Psoas muscle (tissue), 8 donors: ENCODE data around the gene VPS37B. TPM values are rescaled to one million over a fixed set of nuclear protein-coding genes. Genes with fewer than 3 reads are reported as not detected.

Experiments
- ATAC-seq, 4 donors: fragments of 200-7000 bp; cut with Tn5 transposase; one replicate each; pipeline ENCODE4 v1.9.1; 2020; ENCODE audit warnings: moderate library complexity in 3 of 4, mild to moderate bottlenecking in 2 of 4
- DNase-seq, 2 donors: peaks; one replicate each; pipeline ENCODE4 v3.0.0-alpha.2; 2020
- H3K27ac ChIP-seq: fragments of 200-600 bp; one replicate; pipeline ENCODE4 v1.8.0; 2022
- H3K27me3 ChIP-seq, 3 donors: fragments of 200-600 bp in 1 of 3; one replicate each; pipeline versions ENCODE4 v1.6.1 to v1.8.0; 2013 to 2022; ENCODE audit warnings: low read length in 2 of 3, mild to moderate bottlenecking in 2 of 3, moderate library complexity in 1 of 3; ENCODE audit not compliant: insufficient read depth in 3 of 3
- H3K36me3 ChIP-seq, 2 donors: fragments of 200-600 bp in 1 of 2; one replicate each; pipeline versions ENCODE4 v1.6.1 to v1.8.0; 2013 to 2022; ENCODE audit warnings: low read depth in 1 of 2, mild to moderate bottlenecking in 1 of 2, moderate library complexity in 1 of 2; ENCODE audit not compliant: insufficient read depth in 1 of 2
- H3K4me1 ChIP-seq: fragments of 200-600 bp; one replicate; pipeline ENCODE4 v1.8.0; 2022
- H3K4me3 ChIP-seq: fragments of 200-600 bp; one replicate; pipeline ENCODE4 v1.8.0; 2022; ENCODE audit warnings: mild to moderate bottlenecking
- H3K9me3 ChIP-seq: fragments of 200-600 bp; one replicate; pipeline ENCODE4 v1.8.0; 2022
- WGBS, 3 donors: extraction: QIAGEN DNeasy Blood & Tissue Kit; methylation state at CpG; one replicate each; pipeline versions ENCODE4 v1.1.6 to v1.1.7; 2013; 5-methylcytosine and 5-hydroxymethylcytosine counted together
- intact Hi-C, 2 donors: fragments of 100-400 bp; cut with DNase I; formaldehyde crosslinking; loops; one replicate each; pipeline versions ENCODE4 v1.11.0 to v1.14.2; 2022
- polyA plus RNA-seq, 3 donors: library from polyadenylated mRNA; stranded (reverse); fragments of 200-250 nt; gene quantifications; one replicate each; pipeline ENCODE4 v1.2.3, GENCODE V29; 2013
- total RNA-seq, 4 donors: library from RNA; stranded (reverse); fragmentation: NEBNext Ultra II Directional in 2 of 4; extraction: Animal tissue kit (Norgen Biotek cat#: 25700) in 2 of 4; gene quantifications; one replicate each; pipeline versions ENCODE4 v1.2.1 to v1.2.4, GENCODE V29; 2021 to 2023
- TF ChIP-seq, protein P1 (sequence below): fragments of 200-600 bp; IDR thresholded peaks from one replicate; pipeline ENCODE4 v1.8.0; 2022; ENCODE audit warnings: antibody characterized with exemption
- donor health status: healthy with polysubstance abuse.
- donor health status: DM: no; HTN: no; CAD: no; lungs with moderate emphysema.
- donor health status: Bipolar disorder and iron deficiency.
- donor health status: healthy.
- donor health status: DM: yes; HTN: yes; CAD: no.
- donor health status: DM: no; HTN: no; CAD: no.
- donor health status: DM: no; HTN: no; CAD: no.
- donor health status: DM: yes; HTN: yes; CAD: no.

The VPS37B gene
- total and polyA plus RNA-seq, 7 donors: 3.2 to 11.1 (median 8.9) TPM

- H3K27ac ChIP-seq: no peak overlapping the region
- intact Hi-C loops: no loop called here
- 92 to 97% (median 94%) methylated on average over 12 of the region's 12 CpGs for WGBS, 3 donors
- no peak overlapping the region for H3K4me3 ChIP-seq
- peaks cover 0 to 11% of the 10 kb centered on the region in 2 donors for H3K36me3 ChIP-seq
- no peaks in the 10 kb centered on the region for H3K27me3 ChIP-seq
- no peak for DNase-seq
- H3K9me3 ChIP-seq: no peaks in the 10 kb centered on the region
- TF ChIP-seq, protein P1, sequence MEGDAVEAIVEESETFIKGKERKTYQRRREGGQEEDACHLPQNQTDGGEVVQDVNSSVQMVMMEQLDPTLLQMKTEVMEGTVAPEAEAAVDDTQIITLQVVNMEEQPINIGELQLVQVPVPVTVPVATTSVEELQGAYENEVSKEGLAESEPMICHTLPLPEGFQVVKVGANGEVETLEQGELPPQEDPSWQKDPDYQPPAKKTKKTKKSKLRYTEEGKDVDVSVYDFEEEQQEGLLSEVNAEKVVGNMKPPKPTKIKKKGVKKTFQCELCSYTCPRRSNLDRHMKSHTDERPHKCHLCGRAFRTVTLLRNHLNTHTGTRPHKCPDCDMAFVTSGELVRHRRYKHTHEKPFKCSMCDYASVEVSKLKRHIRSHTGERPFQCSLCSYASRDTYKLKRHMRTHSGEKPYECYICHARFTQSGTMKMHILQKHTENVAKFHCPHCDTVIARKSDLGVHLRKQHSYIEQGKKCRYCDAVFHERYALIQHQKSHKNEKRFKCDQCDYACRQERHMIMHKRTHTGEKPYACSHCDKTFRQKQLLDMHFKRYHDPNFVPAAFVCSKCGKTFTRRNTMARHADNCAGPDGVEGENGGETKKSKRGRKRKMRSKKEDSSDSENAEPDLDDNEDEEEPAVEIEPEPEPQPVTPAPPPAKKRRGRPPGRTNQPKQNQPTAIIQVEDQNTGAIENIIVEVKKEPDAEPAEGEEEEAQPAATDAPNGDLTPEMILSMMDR: no peak
- peaks cover 71% of the 10 kb centered on the region for H3K4me1 ChIP-seq
- ATAC-seq: no peak
Measured at GRCh38 chr12:122874081-122874480, 21.8 kb downstream of the VPS37B start.

DNA sequence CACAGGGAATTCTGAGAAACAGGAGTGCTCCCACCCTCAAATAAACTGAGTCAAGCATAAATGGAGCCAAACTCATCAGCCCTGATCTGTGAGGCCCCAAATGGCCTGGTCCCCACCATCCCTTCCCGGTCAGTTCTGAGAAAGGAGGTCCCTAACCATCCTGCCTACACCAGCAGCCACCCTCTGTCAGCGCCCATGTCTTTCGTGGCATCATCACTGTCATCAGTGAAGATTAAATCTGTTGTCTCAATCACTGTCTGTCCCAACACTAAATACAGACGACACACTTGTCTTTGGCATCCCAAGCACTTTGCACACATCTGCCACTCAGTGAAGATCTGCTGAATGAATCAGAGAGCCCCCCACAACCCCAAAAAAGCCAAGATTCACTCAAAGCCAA is 22.4 kb downstream of the VPS37B start:
- TF ChIP-seq, protein P1: no peak
- Histone ChIP-seq H3K9me3 (no peaks in the 10 kb centered on the region), H3K4me3 (no peak overlapping the region), H3K27me3 (no peaks in the 10 kb centered on the region), H3K4me1 (peaks cover 66% of the 10 kb centered on the region), H3K36me3 (peaks cover 0 to 14% of the 10 kb centered on the region in 2 donors), H3K27ac (no peak overlapping the region)
- no peak for DNase-seq
- 78 to 84% (median 79%) methylated on average over 4 of the region's 4 CpGs for WGBS, 3 donors
- ATAC-seq: peak in 1 of 4 donors; percentile 31
- intact Hi-C loops: no loop called here

GRCh38 chr12:122872815-122873361 is 23.0 kb downstream of the VPS37B start:
- H3K9me3 ChIP-seq: no peaks in the 10 kb centered on the region
- TF ChIP-seq, protein P1: no peak
- H3K27ac ChIP-seq: peak overlapping the region; percentile 76
- H3K36me3 ChIP-seq: peaks cover 0 to 14% of the 10 kb centered on the region in 2 donors
- H3K4me1 ChIP-seq: peaks cover 65% of the 10 kb centered on the region
- 32 to 63% (median 47%) methylated on average over 12 of the region's 12 CpGs for WGBS, 3 donors
- peak overlapping the region; percentile 17 for H3K4me3 ChIP-seq
- intact Hi-C loops: no loop called here
- ATAC-seq (no peak), DNase-seq (no peak)
- H3K27me3 ChIP-seq: no peaks in the 10 kb centered on the region

- intact Hi-C loops: no loop called here
- H3K4me1 ChIP-seq: peaks cover 65% of the 10 kb centered on the region
- peak; percentile 26 to 63 (median 37) for ATAC-seq
- no peaks in the 10 kb centered on the region for H3K27me3 ChIP-seq
- TF ChIP-seq, protein P1: no peak
- 36 to 51% (median 47%) methylated on average over 23 of the region's 23 CpGs for WGBS, 3 donors
- peaks cover 0 to 14% of the 10 kb centered on the region in 2 donors for H3K36me3 ChIP-seq
- H3K27ac ChIP-seq: peak overlapping the region; percentile 76
- peak overlapping the region; percentile 17 for H3K4me3 ChIP-seq
- H3K9me3 ChIP-seq: no peaks in the 10 kb centered on the region
- no peak for DNase-seq
Measured at GRCh38 chr12:122871851-122872780, 23.8 kb downstream of the VPS37B start.
